NB4 (cell line): ENCODE measurements around the gene GLT1D1.

ENCODE experiments used
- CTCF ChIP-seq: IDR thresholded peaks from one replicate; pipeline ENCODE4 v1.5.1; 2012; ENCODE audit warnings: low read depth, low read length
- MAX ChIP-seq: IDR thresholded peaks from 2 replicates; pipeline ENCODE4 v1.6.1; 2011; ENCODE audit warnings: low read depth, low read length

- TF ChIP-seq MAX (no peak), CTCF (no peak)
Measured at GRCh38 chr12:128940974-128941373, 87.7 kb downstream of the GLT1D1 start.
